Mononuclear cell (primary cell): Measurements from ENCODE around the gene ROBO4. TPM values are rescaled to one million over a fixed set of nuclear protein-coding genes. Genes with fewer than 3 reads are reported as not detected.

Source experiments
- H3K27me3 ChIP-seq: 2 replicates; pipeline ENCODE4 v1.6.0; 2011; ENCODE audit warnings: low read length, control low read depth; ENCODE audit not compliant: insufficient read depth
- H3K4me1 ChIP-seq: 2 replicates; pipeline ENCODE4 v1.5.1; 2011; ENCODE audit warnings: mild to moderate bottlenecking, low read length, control low read depth; ENCODE audit not compliant: insufficient read depth
- H3K4me3 ChIP-seq: 2 replicates; pipeline ENCODE4 v1.5.1; 2011; ENCODE audit warnings: mild to moderate bottlenecking, low read length, moderate library complexity
- H3K9me3 ChIP-seq: 2 replicates; pipeline ENCODE4 v1.5.1; 2011; ENCODE audit warnings: low read depth, mild to moderate bottlenecking, control low read depth, low read length
- total RNA-seq: library from RNA; depleted of rRNA; stranded (reverse); fragments of >200 nt; gene quantifications from one replicate; pipeline ENCODE4 v1.2.3, GENCODE V29; 2012

The ROBO4 gene
- total RNA-seq, 1 donor = 0.31 TPM

DNA sequence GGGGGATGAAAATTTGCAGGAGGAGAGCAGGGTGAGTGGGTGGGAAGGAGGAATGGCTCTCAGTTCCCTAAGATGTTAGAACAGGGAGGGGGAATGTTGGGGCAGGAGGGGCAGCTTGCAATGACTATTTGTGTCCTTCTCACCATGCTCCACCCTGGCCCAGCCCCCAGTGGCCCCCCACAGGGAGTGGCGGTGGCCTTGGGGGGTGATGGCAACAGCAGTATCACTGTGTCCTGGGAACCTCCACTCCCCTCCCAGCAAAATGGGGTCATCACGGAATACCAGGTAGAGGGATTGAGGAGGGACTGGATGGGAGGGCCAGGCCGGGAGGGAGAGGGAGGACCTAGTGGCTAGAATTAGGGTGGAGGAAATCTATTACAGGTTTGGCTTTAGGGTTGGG lies 22.3 kb downstream of the ROBO4 start:
- no peak overlapping the region for H3K4me3 ChIP-seq
- H3K27me3 ChIP-seq = peaks cover 18% of the 10 kb centered on the region
- peaks cover 18% of the 10 kb centered on the region for H3K4me1 ChIP-seq
- no peaks in the 10 kb centered on the region for H3K9me3 ChIP-seq

DNA sequence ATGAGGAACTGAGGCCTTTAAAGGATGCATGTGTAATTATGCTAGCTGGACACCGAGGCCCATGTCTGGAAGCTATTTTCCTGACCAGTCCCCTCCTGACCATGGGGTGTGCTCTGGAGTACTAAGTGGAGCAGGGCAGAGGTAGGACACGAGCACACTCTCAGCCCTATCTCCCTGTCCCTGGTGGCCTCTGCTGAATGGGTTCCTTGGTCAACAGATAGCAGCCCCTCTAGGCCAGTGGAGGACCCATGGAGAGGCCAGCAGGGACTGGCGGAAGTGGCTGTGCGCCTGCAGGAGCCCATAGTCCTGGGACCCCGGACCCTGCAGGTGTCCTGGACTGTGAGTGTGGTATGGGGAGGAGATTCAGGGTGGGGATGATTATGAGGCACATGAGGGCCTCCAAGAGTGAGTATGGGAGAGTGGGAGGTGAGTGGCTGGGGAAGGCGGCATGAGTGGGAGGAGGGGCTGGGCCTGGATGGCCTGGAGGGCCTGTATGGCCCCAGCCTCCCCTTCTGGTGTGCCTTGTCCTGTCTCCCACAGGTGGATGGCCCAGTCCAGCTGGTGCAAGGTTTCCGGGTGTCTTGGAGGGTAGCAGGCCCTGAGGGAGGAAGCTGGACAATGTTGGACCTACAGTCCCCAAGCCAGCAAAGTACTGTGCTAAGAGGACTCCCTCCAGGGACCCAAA lies 23.0 kb downstream of the ROBO4 start:
- Histone ChIP-seq H3K4me3 (no peak overlapping the region), H3K4me1 (peaks cover 18% of the 10 kb centered on the region), H3K9me3 (no peaks in the 10 kb centered on the region), H3K27me3 (peaks cover 25% of the 10 kb centered on the region)

- no peaks in the 10 kb centered on the region for H3K9me3 ChIP-seq
- H3K4me3 ChIP-seq = no peak overlapping the region
- H3K4me1 ChIP-seq = peaks cover 23% of the 10 kb centered on the region
- H3K27me3 ChIP-seq = peaks cover 32% of the 10 kb centered on the region
Observed at GRCh38 chr11:124873951-124874350, 23.7 kb downstream of the ROBO4 start.

DNA sequence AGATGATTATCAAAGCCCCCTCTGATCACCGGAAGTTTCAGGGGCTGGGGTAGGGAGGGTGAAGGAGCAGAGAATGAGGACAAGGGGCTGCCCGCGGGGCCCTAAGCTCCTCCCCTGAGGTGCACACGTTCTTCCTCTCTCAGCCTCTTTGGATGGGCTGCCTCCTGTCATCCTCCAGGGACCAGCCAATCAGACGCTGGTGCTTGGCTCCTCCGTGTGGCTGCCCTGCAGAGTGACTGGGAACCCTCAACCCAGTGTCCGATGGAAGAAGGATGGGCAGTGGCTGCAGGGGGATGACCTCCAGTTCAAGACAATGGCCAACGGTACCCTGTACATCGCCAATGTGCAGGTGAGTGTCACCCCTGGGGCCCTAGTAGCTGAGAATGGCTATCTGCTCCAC lies 24.9 kb downstream of the ROBO4 start:
- H3K27me3 ChIP-seq = peaks cover 41% of the 10 kb centered on the region
- H3K4me3 ChIP-seq = no peak overlapping the region
- no peaks in the 10 kb centered on the region for H3K9me3 ChIP-seq
- peaks cover 30% of the 10 kb centered on the region for H3K4me1 ChIP-seq

DNA sequence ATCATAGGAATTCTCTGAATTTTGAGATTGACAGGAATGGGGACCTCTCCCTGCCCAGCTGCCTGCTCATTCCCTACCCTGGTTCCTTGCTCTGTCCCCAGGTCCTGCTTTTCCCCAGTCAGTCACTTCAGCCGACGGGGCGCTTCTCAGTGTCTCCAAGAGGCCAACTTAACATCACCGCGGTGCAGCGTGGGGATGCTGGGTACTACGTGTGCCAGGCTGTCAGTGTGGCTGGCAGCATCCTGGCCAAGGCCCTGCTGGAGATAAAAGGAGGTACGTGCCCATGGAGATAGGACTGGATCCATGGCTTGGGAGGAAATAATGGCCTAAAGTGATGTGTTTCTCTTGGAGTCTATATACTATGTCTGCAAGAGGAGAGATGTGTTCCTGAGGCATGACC lies 25.4 kb downstream of the ROBO4 start:
- H3K4me1 ChIP-seq = peaks cover 25% of the 10 kb centered on the region
- no peaks in the 10 kb centered on the region for H3K9me3 ChIP-seq
- H3K27me3 ChIP-seq = peaks cover 44% of the 10 kb centered on the region
- H3K4me3 ChIP-seq = no peak overlapping the region

DNA sequence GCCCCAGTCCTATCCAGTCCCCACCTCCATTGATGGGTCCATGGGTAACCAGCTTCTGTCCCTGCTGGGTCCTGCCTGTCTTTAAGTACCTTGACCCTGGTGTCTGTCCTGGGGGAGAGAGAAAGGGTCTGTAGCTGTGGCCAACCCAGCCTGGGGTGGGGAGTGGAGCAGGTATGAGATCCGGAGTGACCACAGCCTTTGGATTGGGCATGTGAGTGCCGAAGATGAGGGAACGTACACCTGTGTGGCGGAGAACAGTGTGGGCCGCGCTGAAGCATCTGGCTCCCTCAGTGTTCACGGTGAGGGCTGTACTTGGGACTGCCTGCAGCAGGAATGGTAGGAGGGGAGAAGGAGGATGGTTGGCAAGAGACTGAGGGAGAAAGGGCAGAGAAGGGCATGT lies 27.2 kb downstream of the ROBO4 start:
- no peaks in the 10 kb centered on the region for H3K9me3 ChIP-seq
- H3K4me1 ChIP-seq = peaks cover 21% of the 10 kb centered on the region
- H3K27me3 ChIP-seq = peaks cover 60% of the 10 kb centered on the region
- H3K4me3 ChIP-seq = no peak overlapping the region

DNA sequence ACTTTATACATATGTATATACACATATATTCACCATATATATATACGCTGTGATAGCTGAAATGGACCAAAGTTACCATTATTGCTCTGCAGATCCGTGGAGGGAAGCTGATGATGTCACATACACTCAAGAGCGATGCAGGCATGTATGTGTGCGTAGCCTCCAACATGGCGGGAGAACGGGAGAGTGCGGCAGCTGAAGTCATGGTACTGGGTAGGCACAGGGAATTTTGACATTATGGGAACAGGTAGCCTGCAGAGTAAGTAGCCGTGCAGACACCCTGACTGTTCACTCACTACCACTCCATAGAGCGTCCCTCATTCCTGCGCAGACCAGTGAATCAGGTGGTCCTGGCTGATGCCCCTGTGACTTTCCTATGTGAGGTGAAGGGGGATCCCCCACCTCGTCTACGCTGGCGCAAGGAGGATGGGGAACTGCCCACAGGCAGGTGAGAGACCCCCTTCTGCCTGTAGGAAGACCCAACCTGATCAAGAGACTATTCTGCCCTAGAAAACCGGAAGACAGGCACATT lies 27.7 kb downstream of the ROBO4 start:
- Histone ChIP-seq H3K4me3 (no peak overlapping the region), H3K27me3 (peaks cover 64% of the 10 kb centered on the region), H3K9me3 (no peaks in the 10 kb centered on the region), H3K4me1 (peaks cover 23% of the 10 kb centered on the region)

- Histone ChIP-seq H3K27me3 (peaks cover 70% of the 10 kb centered on the region), H3K4me1 (peaks cover 23% of the 10 kb centered on the region), H3K9me3 (no peaks in the 10 kb centered on the region), H3K4me3 (no peak overlapping the region)
Observed at GRCh38 chr11:124869331-124869730, 28.3 kb downstream of the ROBO4 start.

DNA sequence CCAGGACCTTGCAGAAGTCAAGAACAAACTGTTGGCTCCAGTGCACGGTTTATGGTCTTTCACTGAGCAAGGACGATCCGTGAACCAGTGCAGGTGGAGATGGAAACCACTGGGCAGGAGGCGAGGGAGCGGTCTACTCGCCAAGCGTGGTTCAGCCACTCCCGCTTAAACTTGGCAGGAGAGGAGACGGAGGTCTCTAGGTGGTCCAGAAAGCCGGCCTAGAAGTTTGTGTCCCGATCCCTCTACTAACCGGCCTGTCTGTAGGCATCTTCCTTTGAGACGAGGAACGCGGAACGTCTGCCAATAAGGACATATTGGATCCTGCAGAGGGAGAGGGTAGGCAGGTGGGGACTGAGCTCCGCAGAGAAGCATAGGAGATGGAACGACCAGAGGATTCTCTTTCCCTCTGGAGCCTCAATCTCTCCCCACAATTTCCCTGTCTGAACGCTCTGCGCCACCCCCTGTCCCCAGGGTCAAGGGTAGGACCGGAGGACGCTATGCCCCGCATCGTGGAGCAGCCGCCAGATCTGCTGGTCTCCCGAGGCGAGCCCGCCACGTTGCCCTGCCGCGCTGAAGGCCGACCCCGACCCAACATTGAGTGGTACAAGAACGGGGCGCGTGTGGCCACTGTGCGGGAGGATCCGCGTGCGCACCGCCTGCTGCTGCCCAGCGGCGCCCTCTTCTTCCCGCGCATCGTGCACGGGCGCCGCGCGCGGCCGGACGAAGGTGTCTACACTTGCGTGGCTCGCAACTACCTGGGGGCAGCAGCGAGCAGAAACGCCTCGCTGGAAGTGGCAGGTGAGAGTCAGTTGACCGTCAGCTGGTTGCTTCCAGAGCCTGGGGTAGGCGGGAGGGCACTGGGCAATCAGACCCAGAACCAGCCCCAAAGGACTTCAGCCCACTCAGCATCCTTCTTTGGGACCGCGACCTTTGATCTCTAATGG lies 29.1 kb downstream of the ROBO4 start:
- Histone ChIP-seq H3K27me3 (peaks cover 76% of the 10 kb centered on the region), H3K4me1 (peaks cover 23% of the 10 kb centered on the region), H3K9me3 (no peaks in the 10 kb centered on the region), H3K4me3 (no peak overlapping the region)

DNA sequence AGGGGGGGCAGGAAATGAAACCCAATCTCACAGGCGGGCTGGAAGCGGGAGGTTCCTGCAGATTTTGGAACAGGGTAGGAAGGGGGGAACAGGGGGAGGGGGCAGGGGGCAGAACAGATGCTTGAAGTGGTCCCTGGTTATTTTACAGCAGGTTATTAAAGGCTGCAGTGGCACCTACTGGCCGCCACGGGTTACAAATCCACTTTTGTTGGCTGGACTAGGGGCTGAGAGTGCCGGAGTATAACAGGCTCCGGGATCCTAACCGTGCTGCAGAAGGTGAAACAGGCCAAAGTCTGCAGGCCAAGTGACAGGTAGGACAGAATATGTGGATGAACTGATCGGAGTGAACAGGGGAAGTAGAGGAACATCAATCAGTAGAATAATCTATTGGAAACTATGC lies 30.0 kb downstream of the ROBO4 start:
- Histone ChIP-seq H3K27me3 (peaks cover 85% of the 10 kb centered on the region), H3K4me1 (peaks cover 23% of the 10 kb centered on the region), H3K4me3 (no peak overlapping the region), H3K9me3 (no peaks in the 10 kb centered on the region)

DNA sequence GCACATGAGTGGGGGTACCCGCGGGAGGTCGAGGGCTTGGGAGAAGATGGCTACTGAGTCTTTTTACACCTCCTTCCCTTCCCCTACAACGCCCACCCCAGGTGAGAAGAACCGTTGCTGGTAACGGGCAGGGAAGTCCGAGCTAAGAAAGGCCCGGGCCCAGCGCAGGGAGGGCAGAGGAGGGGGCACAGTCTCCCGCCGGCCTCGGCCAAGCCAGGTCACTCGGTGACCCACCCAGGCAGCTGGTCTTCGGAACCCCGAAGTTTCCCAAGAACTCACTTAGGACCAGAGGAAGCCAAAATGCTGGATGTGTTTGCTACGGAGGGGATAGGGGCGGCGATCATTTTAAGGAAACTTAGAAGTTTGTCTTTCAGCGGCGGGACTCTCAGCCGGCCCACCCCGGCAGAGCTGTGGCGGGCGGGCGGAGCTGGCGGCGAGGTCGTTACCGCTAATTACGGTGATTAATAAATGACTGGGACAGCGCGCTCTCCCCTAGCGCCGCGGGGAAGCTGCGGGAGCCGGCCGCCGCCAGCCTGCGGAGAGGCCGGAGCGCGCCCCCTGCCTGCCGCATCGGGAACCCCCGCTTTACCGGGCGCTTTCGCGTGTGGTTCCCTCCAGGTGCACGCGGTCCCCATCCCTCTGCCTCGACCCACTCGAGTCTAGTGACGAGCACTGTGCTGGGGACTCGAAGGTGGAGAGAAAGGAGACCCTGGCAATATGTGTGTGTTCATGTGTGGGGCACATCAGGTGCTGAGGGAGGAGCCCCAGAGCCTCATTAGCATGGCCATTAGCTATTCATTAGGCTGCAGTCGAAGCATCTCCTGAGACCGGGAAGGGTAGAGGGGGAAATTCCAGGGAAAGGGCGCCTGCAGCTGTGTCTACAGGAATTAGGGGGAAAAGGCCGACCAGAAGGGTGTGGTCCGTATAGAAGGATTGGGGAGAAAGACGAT lies 31.5 kb downstream of the ROBO4 start:
- Histone ChIP-seq H3K9me3 (no peaks in the 10 kb centered on the region), H3K4me1 (peaks cover 23% of the 10 kb centered on the region), H3K27me3 (peaks cover 94% of the 10 kb centered on the region), H3K4me3 (no peak overlapping the region)

DNA sequence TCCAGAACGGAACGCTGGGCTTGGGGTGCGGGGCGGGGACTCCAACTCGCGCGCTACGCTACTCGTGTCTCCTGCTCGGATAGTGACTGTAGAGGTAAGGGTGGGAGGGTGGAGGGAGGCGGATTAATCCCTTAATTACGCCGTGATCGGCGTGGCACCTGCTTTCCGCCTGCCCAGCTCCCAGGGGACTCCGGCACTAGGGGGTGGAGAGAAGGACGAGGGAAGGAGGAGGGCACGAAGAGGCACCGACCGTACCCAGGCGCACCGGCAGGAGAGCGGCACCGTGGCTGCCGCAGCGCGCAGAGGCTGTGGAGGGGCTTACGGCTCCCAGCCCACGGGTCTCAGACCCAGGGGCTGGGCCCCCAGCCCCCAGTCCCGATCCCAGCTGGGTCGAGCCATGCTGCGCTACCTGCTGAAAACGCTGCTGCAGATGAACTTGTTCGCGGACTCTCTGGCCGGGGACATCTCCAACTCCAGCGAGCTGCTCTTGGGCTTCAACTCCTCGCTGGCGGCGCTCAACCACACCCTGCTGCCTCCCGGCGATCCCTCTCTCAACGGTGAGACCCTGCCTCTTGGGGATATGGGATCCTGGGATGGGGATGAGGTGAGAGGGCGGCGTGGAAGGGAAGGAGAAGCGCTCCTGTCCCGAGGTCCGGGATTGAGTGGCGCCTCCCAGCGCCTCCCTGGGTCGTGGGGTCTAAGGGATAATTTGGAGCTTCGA lies 32.3 kb downstream of the ROBO4 start, which contains the start of gene ROBO3:
TSS of gene ROBO3 (plus strand) at position 252 of the 721 bp plus-strand sequence. CDS start at position 398, 146 bp downstream.
- no peaks in the 10 kb centered on the region for H3K9me3 ChIP-seq
- peaks cover 95% of the 10 kb centered on the region for H3K27me3 ChIP-seq
- no peak within 1 kb of the TSS for H3K4me3 ChIP-seq
- H3K4me1 ChIP-seq = peaks cover 23% of the 10 kb centered on the region

GRCh38 chr11:124864892-124865180 lies 32.8 kb downstream of the ROBO4 start:
- H3K4me1 ChIP-seq = peaks cover 23% of the 10 kb centered on the region
- no peak overlapping the region for H3K4me3 ChIP-seq
- H3K9me3 ChIP-seq = no peaks in the 10 kb centered on the region
- H3K27me3 ChIP-seq = peaks cover 95% of the 10 kb centered on the region
